Limb (tissue), 2 donors: ENCODE measurements around the gene C16orf87.

ENCODE experiments used
- DNase-seq, 2 donors: peaks; one replicate each; pipeline ENCODE4 v3.0.0-alpha.2; 2016; ENCODE audit errors: extremely low spot score in 2 of 2

Gene C16orf87

DNA sequence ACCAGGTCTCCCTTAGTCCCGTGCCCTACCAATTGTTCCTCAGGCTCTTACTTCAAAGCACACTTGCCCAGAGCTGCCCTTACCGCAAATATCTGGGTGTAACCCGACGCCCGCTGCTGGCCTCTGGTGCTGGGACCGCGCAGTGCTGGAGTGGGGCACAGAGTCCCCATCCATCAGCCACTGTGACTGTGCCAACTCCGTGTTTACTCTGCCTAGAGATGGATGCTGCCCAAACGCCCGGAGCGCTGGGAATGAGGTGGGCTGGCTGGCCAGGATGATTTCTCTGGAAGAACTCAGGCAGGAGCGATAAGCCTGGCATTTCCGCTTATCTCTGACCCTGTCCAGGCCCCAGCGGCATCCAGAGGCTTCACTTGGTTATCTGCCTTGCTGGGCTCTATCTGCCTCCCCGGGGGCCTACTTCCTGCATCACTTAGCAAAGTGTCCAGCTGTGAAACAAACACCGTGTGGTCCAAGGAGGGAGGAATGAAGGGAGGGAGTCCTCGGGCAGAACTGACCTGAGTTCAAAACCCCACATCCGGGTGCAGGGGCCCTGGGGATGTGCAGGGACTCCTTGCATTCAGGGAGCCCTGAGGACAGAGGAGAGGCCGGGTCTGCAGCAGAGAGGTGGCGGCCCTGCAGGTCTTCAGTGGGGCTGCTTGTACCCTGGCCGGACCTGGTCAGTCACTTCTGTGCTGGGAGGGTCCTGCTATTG is 73.5 kb downstream of the C16orf87 start:
- no peak for DNase-seq

GRCh38 chr16:46756772-46757171 is 74.2 kb downstream of the C16orf87 start:
- no peak for DNase-seq

DNA sequence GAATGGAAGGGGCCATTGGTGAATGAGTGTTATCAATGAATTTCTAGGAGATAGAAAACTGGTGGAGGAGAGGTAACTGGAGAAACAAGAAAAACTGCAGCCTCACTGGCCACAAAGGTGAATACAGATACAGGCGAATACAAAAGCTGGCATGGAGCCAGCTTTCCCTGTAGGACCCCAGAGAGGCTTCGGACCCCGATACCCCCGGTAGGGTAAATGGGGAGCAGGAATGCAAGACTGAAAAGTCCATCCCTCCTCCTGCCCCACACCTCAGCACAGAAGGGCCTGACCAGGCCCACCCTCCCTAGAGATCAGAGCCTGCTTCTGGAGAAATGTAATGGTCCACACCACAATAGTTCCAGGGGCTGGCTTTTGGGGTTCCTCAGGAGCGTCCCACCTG is 78.0 kb downstream of the C16orf87 start:
- DNase-seq = no peak

DNA sequence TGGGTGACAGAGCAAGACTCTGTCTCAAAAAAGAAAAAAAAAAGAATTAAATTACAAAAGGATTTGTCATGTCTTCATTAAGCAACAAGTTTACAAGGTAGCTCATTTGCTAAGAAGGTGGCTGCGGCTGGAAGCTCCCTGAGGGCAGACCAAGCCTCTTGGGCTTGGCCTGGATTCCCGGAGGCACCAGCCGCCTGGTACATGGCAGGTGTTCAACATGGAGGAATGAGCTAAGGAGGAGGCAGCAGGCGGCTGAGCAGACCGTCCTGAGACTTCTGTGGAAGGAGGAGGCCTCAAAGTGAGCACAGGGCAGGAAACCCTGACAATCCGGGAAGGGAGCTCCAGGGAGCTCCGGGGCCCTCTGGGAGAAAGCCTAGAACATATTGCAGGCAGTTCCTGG is 79.6 kb downstream of the C16orf87 start:
- DNase-seq = no peak

DNA sequence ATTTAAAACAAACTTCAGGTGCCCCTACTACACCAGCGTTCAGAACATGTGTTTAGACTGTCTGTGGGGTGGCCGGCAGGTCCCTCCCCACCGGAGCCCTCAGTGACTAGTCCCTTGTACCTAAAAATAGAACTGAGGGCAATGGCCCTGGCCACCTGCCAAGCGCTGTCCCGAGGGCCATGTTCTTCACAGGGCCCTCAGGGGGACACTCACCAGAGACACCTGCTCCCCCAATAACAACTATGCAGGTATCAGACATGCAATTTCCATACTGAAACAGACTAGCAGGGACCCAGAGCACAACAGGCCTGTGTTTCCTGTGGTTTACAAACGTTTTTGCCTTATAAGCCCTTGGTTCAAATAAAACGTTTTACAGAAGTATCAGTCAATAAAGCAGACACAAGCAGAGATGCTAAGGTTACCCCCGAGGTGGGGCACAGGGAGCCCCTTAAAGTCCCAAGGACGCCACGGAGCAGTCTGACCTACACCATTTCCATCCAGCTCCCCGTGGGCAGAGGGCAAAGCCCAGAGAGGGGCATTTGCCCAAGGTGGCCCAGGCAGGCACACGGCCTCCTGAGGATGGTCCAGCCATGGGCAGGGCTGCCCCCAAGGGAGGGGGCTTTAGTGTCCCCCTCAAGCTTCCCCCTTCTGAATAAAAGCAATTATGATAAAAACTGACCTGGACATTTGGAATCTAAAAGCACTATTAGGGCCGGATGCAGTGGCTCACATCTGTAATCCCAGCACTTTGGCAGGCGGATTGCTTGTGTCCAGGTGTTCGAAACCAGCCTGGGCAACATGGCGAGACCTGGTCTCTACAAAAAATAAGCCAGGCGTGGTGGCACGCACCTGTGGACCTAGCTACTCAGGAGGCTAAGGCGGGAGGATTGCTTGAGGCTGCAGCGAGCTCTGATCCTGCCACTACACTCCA is 81.9 kb downstream of the C16orf87 start:
- DNase-seq = no peak

GRCh38 chr16:46747777-46748651 is 83.0 kb downstream of the C16orf87 start, which contains the start of gene MYLK3:
MYLK3 (minus strand) TSS chr16:46748344; CDS start chr16:46748193, 151 bp downstream.
- no peak for DNase-seq

DNA sequence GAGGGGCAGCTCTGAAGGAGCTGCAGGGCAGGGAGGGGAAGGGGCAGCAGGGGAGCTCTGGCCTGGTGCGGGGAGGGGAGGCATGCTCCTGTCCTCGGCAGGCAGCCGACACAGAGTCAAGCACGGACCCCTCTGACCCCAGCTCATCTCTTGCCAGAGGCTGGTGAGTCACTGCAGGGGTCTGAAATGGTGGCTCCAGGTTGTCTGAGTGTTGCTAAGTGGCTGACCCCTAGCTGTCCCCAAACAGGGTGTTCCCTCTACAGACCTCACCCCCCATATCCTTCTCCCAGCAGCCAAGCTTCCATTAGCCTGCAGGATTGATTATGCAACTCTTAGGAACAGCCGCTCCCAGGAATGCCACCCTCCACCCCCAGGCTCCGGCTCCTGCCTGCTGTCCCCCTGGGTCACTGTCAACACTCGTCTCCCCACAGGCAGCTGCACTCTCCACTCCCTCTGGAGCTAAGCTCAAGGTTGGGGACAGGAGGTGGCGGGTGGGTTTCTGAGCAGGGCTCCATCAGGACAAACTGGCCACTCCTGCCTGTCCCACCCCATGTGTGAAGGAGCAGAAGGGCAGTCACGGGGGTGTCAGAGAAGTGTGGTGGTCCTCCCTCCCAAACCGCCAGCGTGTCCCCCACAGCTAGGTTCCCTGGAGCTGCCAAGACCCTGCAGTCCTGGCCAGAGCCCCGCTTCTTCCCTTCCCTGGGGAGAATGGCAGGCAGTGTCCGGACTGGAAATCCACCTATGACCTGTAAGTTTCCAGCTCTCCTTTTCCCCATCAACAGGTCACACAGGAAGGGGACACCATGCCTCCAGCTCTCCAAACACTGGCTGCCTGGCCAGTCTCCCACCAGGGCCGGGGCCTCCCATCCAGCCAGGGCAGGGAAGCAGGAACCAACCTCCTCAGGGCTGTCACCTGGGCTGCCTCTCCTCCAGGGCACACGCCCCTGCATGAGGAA is 83.9 kb downstream of the C16orf87 start:
- peak in 1 of 2 donors; percentile 35 for DNase-seq
